Measurements from ENCODE around the gene HERPUD1.

The HERPUD1 gene

GRCh38 chr16:56897026-56897799, 34.7 kb upstream of the HERPUD1 start:
- CTCF ChIA-PET, result interaction anchor here (0.9 kb wide), 1 partner anchor 29 kb away, joined by 3 read pairs; no protein-coding TSS in a partner anchor
- H3K4me3 Mint-ChIP-seq, result no peak overlapping the region
- peaks cover 70% of the 10 kb centered on the region for H3K27me3 Mint-ChIP-seq
- H3K36me3 Mint-ChIP-seq, result no peaks in the 10 kb centered on the region
- H3K9me3 Mint-ChIP-seq, result no peaks in the 10 kb centered on the region
- no peak overlapping the region for H3K27ac Mint-ChIP-seq
- H3K4me1 Mint-ChIP-seq, result peaks cover 21% of the 10 kb centered on the region
- no peak for DNase-seq

- no peak overlapping the region for H3K4me3 Mint-ChIP-seq
- H3K27me3 Mint-ChIP-seq, result peaks cover 80% of the 10 kb centered on the region
- no peaks in the 10 kb centered on the region for H3K9me3 Mint-ChIP-seq
- no peaks in the 10 kb centered on the region for H3K36me3 Mint-ChIP-seq
- CTCF ChIA-PET, result no interaction called here
- H3K27ac Mint-ChIP-seq, result no peak overlapping the region
- DNase-seq, result no peak
- H3K4me1 Mint-ChIP-seq, result peaks cover 21% of the 10 kb centered on the region
These were observed 33.1 kb upstream of the HERPUD1 start for GRCh38 chr16:56898847-56899246.

GRCh38 chr16:56903866-56904265, 28.1 kb upstream of the HERPUD1 start:
- peaks cover 16% of the 10 kb centered on the region for H3K4me1 Mint-ChIP-seq
- no peaks in the 10 kb centered on the region for H3K36me3 Mint-ChIP-seq
- H3K27me3 Mint-ChIP-seq, result peaks cover 61% of the 10 kb centered on the region
- no peak overlapping the region for H3K27ac Mint-ChIP-seq
- H3K9me3 Mint-ChIP-seq, result no peaks in the 10 kb centered on the region
- DNase-seq, result no peak
- CTCF ChIA-PET, result interaction anchor here (0.6 kb wide), 1 partner anchor 56 kb away, joined by 3 read pairs; no protein-coding TSS in a partner anchor
- H3K4me3 Mint-ChIP-seq, result no peak overlapping the region

GRCh38 chr16:56907401-56907800, 24.5 kb upstream of the HERPUD1 start:
- DNase-seq, result no peak
- Mint-ChIP-seq H3K4me3 (no peak overlapping the region), H3K9me3 (no peaks in the 10 kb centered on the region), H3K4me1 (peaks cover 17% of the 10 kb centered on the region), H3K27me3 (peaks cover 44% of the 10 kb centered on the region), H3K36me3 (no peaks in the 10 kb centered on the region), H3K27ac (no peak overlapping the region)
- CTCF ChIA-PET, result interaction anchor here (0.6 kb wide), 1 partner anchor 190 kb away, joined by 5 read pairs; no protein-coding TSS in a partner anchor

GRCh38 chr16:56909527-56909979, 22.4 kb upstream of the HERPUD1 start:
- Mint-ChIP-seq H3K36me3 (no peaks in the 10 kb centered on the region), H3K27me3 (peaks cover 50% of the 10 kb centered on the region), H3K27ac (no peak overlapping the region), H3K9me3 (no peaks in the 10 kb centered on the region), H3K4me1 (peaks cover 24% of the 10 kb centered on the region), H3K4me3 (no peak overlapping the region)
- CTCF ChIA-PET, result interaction anchor here (0.6 to 1.5 kb wide), 2 partner anchors 9 kb away, joined by 3 read pairs; no protein-coding TSS in a partner anchor
- DNase-seq, result no peak

GRCh38 chr16:56910112-56910511, 21.8 kb upstream of the HERPUD1 start:
- Mint-ChIP-seq H3K27me3 (peaks cover 50% of the 10 kb centered on the region), H3K27ac (no peak overlapping the region), H3K4me3 (no peak overlapping the region), H3K9me3 (no peaks in the 10 kb centered on the region), H3K4me1 (peaks cover 24% of the 10 kb centered on the region), H3K36me3 (no peaks in the 10 kb centered on the region)
- DNase-seq, result no peak
- CTCF ChIA-PET, result interaction anchor here (1.5 kb wide), 1 partner anchor 9 kb away, joined by 3 read pairs; no protein-coding TSS in a partner anchor

GRCh38 chr16:56910654-56911539, 21.0 kb upstream of the HERPUD1 start:
- H3K4me1 Mint-ChIP-seq, result peaks cover 25% of the 10 kb centered on the region
- H3K36me3 Mint-ChIP-seq, result no peaks in the 10 kb centered on the region
- H3K9me3 Mint-ChIP-seq, result no peaks in the 10 kb centered on the region
- no peak overlapping the region for H3K4me3 Mint-ChIP-seq
- no peak overlapping the region for H3K27ac Mint-ChIP-seq
- no peak for DNase-seq
- CTCF ChIA-PET, result interaction anchor here (1.5 kb wide), 1 partner anchor 8 kb away, joined by 3 read pairs; no protein-coding TSS in a partner anchor
- H3K27me3 Mint-ChIP-seq, result peaks cover 49% of the 10 kb centered on the region

GRCh38 chr16:56911771-56912571, 20.0 kb upstream of the HERPUD1 start:
- Mint-ChIP-seq H3K4me1 (peaks cover 35% of the 10 kb centered on the region), H3K4me3 (no peak overlapping the region), H3K27ac (no peak overlapping the region), H3K36me3 (peaks cover 2% of the 10 kb centered on the region), H3K27me3 (peaks cover 41% of the 10 kb centered on the region), H3K9me3 (no peaks in the 10 kb centered on the region)
- CTCF ChIA-PET, result no interaction called here
- no peak for DNase-seq

- Mint-ChIP-seq H3K4me1 (peaks cover 46% of the 10 kb centered on the region), H3K27ac (no peak overlapping the region), H3K36me3 (peaks cover 7% of the 10 kb centered on the region), H3K4me3 (no peak overlapping the region), H3K27me3 (peaks cover 46% of the 10 kb centered on the region), H3K9me3 (peaks cover 1% of the 10 kb centered on the region)
- CTCF ChIA-PET, result no interaction called here
- no peak for DNase-seq
These were observed 18.9 kb upstream of the HERPUD1 start for GRCh38 chr16:56912746-56913708.

- peaks cover 51% of the 10 kb centered on the region for H3K4me1 Mint-ChIP-seq
- no peak overlapping the region for H3K27ac Mint-ChIP-seq
- H3K27me3 Mint-ChIP-seq, result peaks cover 58% of the 10 kb centered on the region
- DNase-seq, result no peak
- CTCF ChIA-PET, result no interaction called here
- H3K9me3 Mint-ChIP-seq, result peaks cover 4% of the 10 kb centered on the region
- no peak overlapping the region for H3K4me3 Mint-ChIP-seq
- peaks cover 9% of the 10 kb centered on the region for H3K36me3 Mint-ChIP-seq
These were observed 17.0 kb upstream of the HERPUD1 start for GRCh38 chr16:56914896-56915295.

- Mint-ChIP-seq H3K9me3 (peaks cover 4% of the 10 kb centered on the region), H3K27me3 (peaks cover 64% of the 10 kb centered on the region), H3K4me1 (peaks cover 50% of the 10 kb centered on the region), H3K27ac (no peak overlapping the region), H3K4me3 (no peak overlapping the region), H3K36me3 (peaks cover 9% of the 10 kb centered on the region)
- CTCF ChIA-PET, result no interaction called here
- DNase-seq, result no peak
These were observed 16.4 kb upstream of the HERPUD1 start for GRCh38 chr16:56915336-56916119.

Data from activated naive CD4-positive, alpha-beta T cell treated with anti-CD3 and anti-CD28 coated beads, Interleukin-2, amount 10 ng/mL, durations not matched to agents 7 days and 5 days (primary cell).